Osteoblast (primary cell): ENCODE measurements around the gene MOB3C. TPM values are rescaled to one million over a fixed set of nuclear protein-coding genes. Genes with fewer than 3 reads are reported as not detected.

ENCODE experiments used
- DNase-seq: peaks from one replicate; pipeline ENCODE4 v3.0.0; 2011; ENCODE audit warnings: low spot score, mixed read lengths; ENCODE audit not compliant: insufficient read length; ENCODE audit errors: missing footprints
- H2AFZ ChIP-seq: 2 replicates; pipeline ENCODE4 v1.6.0; 2011; ENCODE audit warnings: mild to moderate bottlenecking, low read length
- H3K27ac ChIP-seq: 2 replicates; pipeline ENCODE4 v1.5.1; 2011; ENCODE audit warnings: mild to moderate bottlenecking, low read depth, low read length, moderate library complexity
- H3K27me3 ChIP-seq: 2 replicates; pipeline ENCODE4 v1.6.0; 2012; ENCODE audit warnings: mild to moderate bottlenecking, control low read depth, inconsistent platforms, low read length, moderate library complexity; ENCODE audit not compliant: insufficient read depth
- H3K36me3 ChIP-seq: 2 replicates; pipeline ENCODE4 v1.5.1; 2011; ENCODE audit warnings: mild to moderate bottlenecking, low read length, control low read depth, moderate library complexity; ENCODE audit not compliant: insufficient read depth
- H3K4me1 ChIP-seq: 2 replicates; pipeline ENCODE4 v1.5.1; 2011; ENCODE audit warnings: mild to moderate bottlenecking, low read length, control low read depth, moderate library complexity; ENCODE audit not compliant: insufficient read depth
- H3K4me2 ChIP-seq: 2 replicates; pipeline ENCODE4 v1.6.0; 2011; ENCODE audit warnings: mild to moderate bottlenecking, low read length; ENCODE audit not compliant: insufficient read depth
- H3K4me3 ChIP-seq: fragments of 200-600 bp; sonication (generic); 3 replicates; pipeline ENCODE4 v1.5.1; 2012; ENCODE audit warnings: mild to moderate bottlenecking, low read length, inconsistent platforms; ENCODE audit not compliant: insufficient read depth
- H3K79me2 ChIP-seq: 2 replicates; pipeline ENCODE4 v1.6.0; 2012; ENCODE audit warnings: mild to moderate bottlenecking, low read length, control low read depth, inconsistent platforms; ENCODE audit not compliant: insufficient read depth
- H3K9me3 ChIP-seq: 2 replicates; pipeline ENCODE4 v1.5.1; 2011; ENCODE audit warnings: low read depth, low read length, control low read depth
- H4K20me1 ChIP-seq: 2 replicates; pipeline ENCODE4 v1.6.0; 2012; ENCODE audit warnings: mild to moderate bottlenecking, low read length, control low read depth; ENCODE audit not compliant: insufficient read depth
- CTCF ChIP-seq: IDR thresholded peaks from 2 replicates; pipeline ENCODE4 v1.5.1; 2011; ENCODE audit warnings: mild to moderate bottlenecking, low read depth, low read length, moderate library complexity; ENCODE audit errors: extremely low read depth
- total RNA-seq: library from RNA; depleted of rRNA; stranded (reverse); fragments of >200 nt; gene quantifications from 2 replicates; pipeline ENCODE4 v1.2.3, GENCODE V29; 2012

The MOB3C gene
- total RNA-seq, 1 donor = 8.7 TPM

GRCh38 chr1:46587069-46587468 is 29.5 kb downstream of the MOB3C start:
- no peaks in the 10 kb centered on the region for H4K20me1 ChIP-seq
- DNase-seq = no peak
- no peak for TF ChIP-seq CTCF
- no peak overlapping the region for H3K27ac ChIP-seq
- H3K79me2 ChIP-seq = no peaks in the 10 kb centered on the region
- H3K9me3 ChIP-seq = peaks cover 2% of the 10 kb centered on the region
- H3K4me2 ChIP-seq = no peak overlapping the region
- no peaks in the 10 kb centered on the region for H3K27me3 ChIP-seq
- no peak overlapping the region for H3K4me3 ChIP-seq
- peaks cover 43% of the 10 kb centered on the region for H3K36me3 ChIP-seq
- H2AFZ ChIP-seq = no peak overlapping the region
- H3K4me1 ChIP-seq = no peaks in the 10 kb centered on the region

- no peaks in the 10 kb centered on the region for H3K27me3 ChIP-seq
- no peak overlapping the region for H3K27ac ChIP-seq
- DNase-seq = no peak
- H3K4me1 ChIP-seq = no peaks in the 10 kb centered on the region
- peaks cover 34% of the 10 kb centered on the region for H3K36me3 ChIP-seq
- H3K4me3 ChIP-seq = no peak overlapping the region
- no peaks in the 10 kb centered on the region for H4K20me1 ChIP-seq
- H2AFZ ChIP-seq = no peak overlapping the region
- H3K9me3 ChIP-seq = peaks cover 2% of the 10 kb centered on the region
- no peaks in the 10 kb centered on the region for H3K79me2 ChIP-seq
- no peak for TF ChIP-seq CTCF
- no peak overlapping the region for H3K4me2 ChIP-seq
Observed at GRCh38 chr1:46585312-46585938, 31.2 kb downstream of the MOB3C start.

- Histone ChIP-seq H3K79me2 (no peaks in the 10 kb centered on the region), H2AFZ (no peak overlapping the region), H3K4me1 (no peaks in the 10 kb centered on the region), H3K4me2 (no peak overlapping the region), H3K27ac (no peak overlapping the region), H3K36me3 (peaks cover 26% of the 10 kb centered on the region), H3K9me3 (no peaks in the 10 kb centered on the region), H4K20me1 (no peaks in the 10 kb centered on the region), H3K4me3 (no peak overlapping the region), H3K27me3 (no peaks in the 10 kb centered on the region)
- no peak for DNase-seq
- no peak for TF ChIP-seq CTCF
Observed at GRCh38 chr1:46583494-46583893, 33.1 kb downstream of the MOB3C start.

GRCh38 chr1:46582972-46583371 is 33.6 kb downstream of the MOB3C start:
- no peaks in the 10 kb centered on the region for H3K9me3 ChIP-seq
- TF ChIP-seq CTCF = no peak
- H3K4me2 ChIP-seq = no peak overlapping the region
- no peak overlapping the region for H3K4me3 ChIP-seq
- peaks cover 31% of the 10 kb centered on the region for H3K36me3 ChIP-seq
- no peaks in the 10 kb centered on the region for H4K20me1 ChIP-seq
- no peak overlapping the region for H2AFZ ChIP-seq
- DNase-seq = no peak
- no peaks in the 10 kb centered on the region for H3K4me1 ChIP-seq
- H3K27ac ChIP-seq = no peak overlapping the region
- H3K79me2 ChIP-seq = no peaks in the 10 kb centered on the region
- H3K27me3 ChIP-seq = no peaks in the 10 kb centered on the region
